Stimulated activated memory B cell treated with anti-CD40 and anti-IgM and Interleukin-4, amounts not matched to agents 10 μg/mL and 1 μg/mL and 100 μg/mL, for 72 hours (primary cell): ENCODE results near the gene CEACAM1.
"Not testable (repeated sequence)": the region's sequence is repeated elsewhere in the genome, so short reads cannot be mapped to it uniquely, and the experiment has no call there.

Source experiments
- ATAC-seq: fragments of 150-1000 bp; cut with Tn5 transposase; 2 replicates; pipeline ENCODE4 v1.10.0; 2021
- H3K27ac Mint-ChIP-seq: one replicate; pipeline ENCODE4 v1.8.0; 2022; ENCODE audit warnings: mild to moderate bottlenecking, mixed read lengths
- H3K27me3 Mint-ChIP-seq: one replicate; pipeline ENCODE4 v1.8.0; 2022; ENCODE audit warnings: mixed read lengths
- H3K36me3 Mint-ChIP-seq: one replicate; pipeline ENCODE4 v1.8.0; 2022; ENCODE audit warnings: mixed read lengths
- H3K4me1 Mint-ChIP-seq: one replicate; pipeline ENCODE4 v1.8.0; 2022; ENCODE audit warnings: mixed read lengths
- H3K4me3 Mint-ChIP-seq: one replicate; pipeline ENCODE4 v1.8.0; 2022; ENCODE audit warnings: mild to moderate bottlenecking, moderate library complexity, mixed read lengths
- H3K9me3 Mint-ChIP-seq: one replicate; pipeline ENCODE4 v1.8.0; 2022; ENCODE audit warnings: mixed read lengths

The CEACAM1 gene

GRCh38 chr19:42532891-42533290 is 4.6 kb upstream of the CEACAM1 start:
- no peak overlapping the region for H3K4me3 Mint-ChIP-seq
- H3K36me3 Mint-ChIP-seq: no peaks in the 10 kb centered on the region
- H3K27ac Mint-ChIP-seq: no peak overlapping the region
- H3K4me1 Mint-ChIP-seq: peaks cover 17% of the 10 kb centered on the region
- no peak for ATAC-seq
- H3K9me3 Mint-ChIP-seq: no peaks in the 10 kb centered on the region
- no peaks in the 10 kb centered on the region for H3K27me3 Mint-ChIP-seq

- Mint-ChIP-seq H3K27me3 (no peaks in the 10 kb centered on the region), H3K27ac (no peak overlapping the region), H3K9me3 (no peaks in the 10 kb centered on the region), H3K4me1 (peaks cover 27% of the 10 kb centered on the region), H3K36me3 (no peaks in the 10 kb centered on the region), H3K4me3 (no peak overlapping the region)
- ATAC-seq: no peak
Observed at GRCh38 chr19:42531313-42531712, 3.0 kb upstream of the CEACAM1 start.

- Mint-ChIP-seq H3K9me3 (no peaks in the 10 kb centered on the region), H3K4me3 (peak overlapping the region; percentile 75), H3K4me1 (peaks cover 33% of the 10 kb centered on the region), H3K27me3 (no peaks in the 10 kb centered on the region), H3K36me3 (no peaks in the 10 kb centered on the region), H3K27ac (peak overlapping the region; percentile 80)
- ATAC-seq: peak; percentile 88
Observed at GRCh38 chr19:42529248-42529764, 1.0 kb upstream of the CEACAM1 start.

GRCh38 chr19:42524943-42525342 is 3.3 kb downstream of the CEACAM1 start:
- Mint-ChIP-seq H3K4me1 (peaks cover 55% of the 10 kb centered on the region), H3K4me3 (no peak overlapping the region), H3K36me3 (no peaks in the 10 kb centered on the region), H3K9me3 (no peaks in the 10 kb centered on the region), H3K27ac (no peak overlapping the region), H3K27me3 (no peaks in the 10 kb centered on the region)
- ATAC-seq: no peak

- H3K27ac Mint-ChIP-seq: peak overlapping the region; percentile 4
- H3K4me3 Mint-ChIP-seq: no peak overlapping the region
- ATAC-seq: no peak
- H3K36me3 Mint-ChIP-seq: peaks cover 2% of the 10 kb centered on the region
- peaks cover 51% of the 10 kb centered on the region for H3K4me1 Mint-ChIP-seq
- no peaks in the 10 kb centered on the region for H3K27me3 Mint-ChIP-seq
- no peaks in the 10 kb centered on the region for H3K9me3 Mint-ChIP-seq
Observed at GRCh38 chr19:42524250-42524649, 4.0 kb downstream of the CEACAM1 start.

- H3K27me3 Mint-ChIP-seq, H3K9me3 Mint-ChIP-seq, H3K27ac Mint-ChIP-seq, H3K36me3 Mint-ChIP-seq, H3K4me3 Mint-ChIP-seq, ATAC-seq: not testable (repeated sequence)
- H3K4me1 Mint-ChIP-seq: peaks cover 31% of the 10 kb centered on the region
Observed at GRCh38 chr19:42522262-42522661, 6.0 kb downstream of the CEACAM1 start.

- Mint-ChIP-seq H3K4me3 (no peak overlapping the region), H3K36me3 (peaks cover 8% of the 10 kb centered on the region), H3K4me1 (peaks cover 27% of the 10 kb centered on the region), H3K9me3 (no peaks in the 10 kb centered on the region), H3K27ac (no peak overlapping the region), H3K27me3 (no peaks in the 10 kb centered on the region)
- ATAC-seq: no peak
Observed at GRCh38 chr19:42521346-42522030, 6.8 kb downstream of the CEACAM1 start.

- peak; percentile 8 for ATAC-seq
- peaks cover 8% of the 10 kb centered on the region for H3K36me3 Mint-ChIP-seq
- no peak overlapping the region for H3K27ac Mint-ChIP-seq
- H3K27me3 Mint-ChIP-seq: no peaks in the 10 kb centered on the region
- peaks cover 19% of the 10 kb centered on the region for H3K4me1 Mint-ChIP-seq
- no peak overlapping the region for H3K4me3 Mint-ChIP-seq
- no peaks in the 10 kb centered on the region for H3K9me3 Mint-ChIP-seq
Observed at GRCh38 chr19:42519108-42519507, 9.2 kb downstream of the CEACAM1 start.

GRCh38 chr19:42516771-42517170 is 11.5 kb downstream of the CEACAM1 start:
- Mint-ChIP-seq H3K27ac (no peak overlapping the region), H3K4me3 (no peak overlapping the region), H3K27me3 (no peaks in the 10 kb centered on the region), H3K9me3 (no peaks in the 10 kb centered on the region), H3K36me3 (peaks cover 8% of the 10 kb centered on the region), H3K4me1 (peaks cover 28% of the 10 kb centered on the region)
- no peak for ATAC-seq

- Mint-ChIP-seq H3K9me3 (no peaks in the 10 kb centered on the region), H3K4me3 (no peak overlapping the region), H3K27ac (no peak overlapping the region), H3K36me3 (peaks cover 13% of the 10 kb centered on the region), H3K27me3 (no peaks in the 10 kb centered on the region), H3K4me1 (peaks cover 23% of the 10 kb centered on the region)
- ATAC-seq: no peak
Observed at GRCh38 chr19:42515241-42515832, 12.9 kb downstream of the CEACAM1 start.

GRCh38 chr19:42514449-42514848 is 13.8 kb downstream of the CEACAM1 start:
- Mint-ChIP-seq H3K27ac (no peak overlapping the region), H3K27me3 (no peaks in the 10 kb centered on the region), H3K36me3 (peaks cover 13% of the 10 kb centered on the region), H3K4me1 (peaks cover 23% of the 10 kb centered on the region), H3K9me3 (no peaks in the 10 kb centered on the region), H3K4me3 (no peak overlapping the region)
- no peak for ATAC-seq

- H3K36me3 Mint-ChIP-seq: peaks cover 5% of the 10 kb centered on the region
- peaks cover 35% of the 10 kb centered on the region for H3K4me1 Mint-ChIP-seq
- no peaks in the 10 kb centered on the region for H3K27me3 Mint-ChIP-seq
- peak overlapping the region; percentile 51 for H3K27ac Mint-ChIP-seq
- H3K9me3 Mint-ChIP-seq: no peaks in the 10 kb centered on the region
- peak overlapping the region; percentile 44 for H3K4me3 Mint-ChIP-seq
- ATAC-seq: peak; percentile 78
Observed at GRCh38 chr19:42512743-42513304, 15.5 kb downstream of the CEACAM1 start.

- peaks cover 5% of the 10 kb centered on the region for H3K36me3 Mint-ChIP-seq
- H3K4me1 Mint-ChIP-seq: peaks cover 35% of the 10 kb centered on the region
- peak overlapping the region; percentile 51 for H3K27ac Mint-ChIP-seq
- ATAC-seq: no peak
- no peaks in the 10 kb centered on the region for H3K9me3 Mint-ChIP-seq
- H3K4me3 Mint-ChIP-seq: no peak overlapping the region
- no peaks in the 10 kb centered on the region for H3K27me3 Mint-ChIP-seq
Observed at GRCh38 chr19:42512130-42512636, 16.1 kb downstream of the CEACAM1 start.

GRCh38 chr19:42511340-42511739 is 16.9 kb downstream of the CEACAM1 start:
- ATAC-seq: no peak
- Mint-ChIP-seq H3K9me3 (no peaks in the 10 kb centered on the region), H3K36me3 (peaks cover 5% of the 10 kb centered on the region), H3K4me3 (no peak overlapping the region), H3K27ac (no peak overlapping the region), H3K4me1 (peaks cover 35% of the 10 kb centered on the region), H3K27me3 (no peaks in the 10 kb centered on the region)

- Mint-ChIP-seq H3K4me3 (no peak overlapping the region), H3K9me3 (no peaks in the 10 kb centered on the region), H3K4me1 (peaks cover 35% of the 10 kb centered on the region), H3K36me3 (peaks cover 5% of the 10 kb centered on the region), H3K27me3 (no peaks in the 10 kb centered on the region), H3K27ac (no peak overlapping the region)
- ATAC-seq: peak; percentile 90
Observed at GRCh38 chr19:42508892-42509444, 19.3 kb downstream of the CEACAM1 start.
